MM.1S (cell line): ENCODE results near the gene NOXO1.

Experiments
- DNase-seq: peaks from one replicate; pipeline ENCODE4 v3.0.0-alpha.2; 2015
- H2AFZ ChIP-seq: fragments of 300-600 bp; sonication (generic); 2 replicates; pipeline ENCODE4 v1.6.0; 2016; ENCODE audit warnings: antibody characterized with exemption, low read length
- H3F3A ChIP-seq: fragments of 300-600 bp; sonication (generic); 2 replicates; pipeline ENCODE4 v1.6.1; 2016; ENCODE audit warnings: mild to moderate bottlenecking, antibody characterized with exemption, low read length, moderate library complexity, mixed read lengths; ENCODE audit not compliant: insufficient read depth
- H3K27ac ChIP-seq: fragments of 300-600 bp; sonication (generic); 2 replicates; pipeline ENCODE4 v1.5.1; 2016; ENCODE audit warnings: mild to moderate bottlenecking, low read length
- H3K27me3 ChIP-seq: fragments of 300-600 bp; sonication (generic); replicated peaks from 2 replicates; pipeline ENCODE4 v1.6.0; 2016; ENCODE audit warnings: low read length; ENCODE audit not compliant: insufficient read depth
- H3K36me3 ChIP-seq: fragments of 300-600 bp; sonication (generic); replicated peaks from 2 replicates; pipeline ENCODE4 v1.6.1; 2016; ENCODE audit warnings: mild to moderate bottlenecking, low read length, mixed read lengths; ENCODE audit not compliant: insufficient read depth
- H3K4me1 ChIP-seq: fragments of 300-600 bp; sonication (generic); 2 replicates; pipeline ENCODE4 v1.6.1; 2016; ENCODE audit warnings: low read length, mixed read lengths
- H3K4me2 ChIP-seq: fragments of 300-600 bp; sonication (generic); 2 replicates; pipeline ENCODE4 v1.6.0; 2016; ENCODE audit warnings: low read depth, low read length
- H3K4me3 ChIP-seq: fragments of 300-600 bp; sonication (generic); 2 replicates; pipeline ENCODE4 v1.5.1; 2016; ENCODE audit warnings: low read length, mixed read lengths
- H3K79me2 ChIP-seq: fragments of 300-600 bp; sonication (generic); 2 replicates; pipeline ENCODE4 v1.6.1; 2016; ENCODE audit warnings: mixed run types, low read length, mixed read lengths
- H3K9ac ChIP-seq: fragments of 300-600 bp; sonication (generic); 2 replicates; pipeline ENCODE4 v1.6.1; 2016; ENCODE audit warnings: low read length, mixed read lengths
- H3K9me2 ChIP-seq: fragments of 300-600 bp; sonication (generic); replicated peaks from 2 replicates; pipeline ENCODE4 v1.6.1; 2016; ENCODE audit warnings: mild to moderate bottlenecking, low read length, mixed read lengths; ENCODE audit not compliant: insufficient read depth
- H3K9me3 ChIP-seq: fragments of 300-600 bp; sonication (generic); replicated peaks from 2 replicates; pipeline ENCODE4 v1.6.1; 2016; ENCODE audit warnings: mild to moderate bottlenecking, low read length, mixed read lengths; ENCODE audit not compliant: insufficient read depth
- H4K20me1 ChIP-seq: fragments of 300-600 bp; sonication (generic); 2 replicates; pipeline ENCODE4 v1.6.1; 2016; ENCODE audit warnings: mild to moderate bottlenecking, low read length, moderate library complexity, mixed read lengths; ENCODE audit not compliant: insufficient read depth
- EZH2 ChIP-seq: fragments of 300-600 bp; sonication (generic); optimal IDR thresholded peaks from 2 replicates; pipeline ENCODE3; 2017; ENCODE audit warnings: low read depth, mild to moderate bottlenecking, antibody characterized with exemption, low read length, mixed read lengths
- EZH2phosphoT487 ChIP-seq: fragments of 300-600 bp; sonication (generic); IDR thresholded peaks from 2 replicates; pipeline ENCODE4 v1.6.1; 2018; ENCODE audit warnings: antibody characterized with exemption, low read length
- TF ChIP-seq, protein P1 (sequence below): fragments of 300-600 bp; sonication (generic); IDR thresholded peaks from 2 replicates; pipeline ENCODE4 v1.5.1; 2016; ENCODE audit warnings: antibody characterized with exemption, low read length, mixed read lengths

The NOXO1 gene

GRCh38 chr16:1976951-1977874 lies 4.1 kb downstream of the NOXO1 start:
- Histone ChIP-seq H3K9ac (no peak overlapping the region), H4K20me1 (no peaks in the 10 kb centered on the region), H3K4me2 (no peak overlapping the region), H2AFZ (no peak overlapping the region), H3K36me3 (no peaks in the 10 kb centered on the region), H3K9me3 (no peaks in the 10 kb centered on the region), H3K27me3 (peaks cover 25% of the 10 kb centered on the region), H3K79me2 (peaks cover 19% of the 10 kb centered on the region), H3F3A (0 out of 2 replicates have a peak, but pooled peaks cover 6% of the 10 kb centered on the region), H3K4me3 (no peak overlapping the region), H3K4me1 (0 out of 2 replicates have a peak, but pooled peaks cover 3% of the 10 kb centered on the region), H3K9me2 (no peaks in the 10 kb centered on the region), H3K27ac (no peak overlapping the region)
- no peak for DNase-seq
- TF ChIP-seq EZH2 (no peak), EZH2phosphoT487 (no peak)
- TF ChIP-seq, protein P1, sequence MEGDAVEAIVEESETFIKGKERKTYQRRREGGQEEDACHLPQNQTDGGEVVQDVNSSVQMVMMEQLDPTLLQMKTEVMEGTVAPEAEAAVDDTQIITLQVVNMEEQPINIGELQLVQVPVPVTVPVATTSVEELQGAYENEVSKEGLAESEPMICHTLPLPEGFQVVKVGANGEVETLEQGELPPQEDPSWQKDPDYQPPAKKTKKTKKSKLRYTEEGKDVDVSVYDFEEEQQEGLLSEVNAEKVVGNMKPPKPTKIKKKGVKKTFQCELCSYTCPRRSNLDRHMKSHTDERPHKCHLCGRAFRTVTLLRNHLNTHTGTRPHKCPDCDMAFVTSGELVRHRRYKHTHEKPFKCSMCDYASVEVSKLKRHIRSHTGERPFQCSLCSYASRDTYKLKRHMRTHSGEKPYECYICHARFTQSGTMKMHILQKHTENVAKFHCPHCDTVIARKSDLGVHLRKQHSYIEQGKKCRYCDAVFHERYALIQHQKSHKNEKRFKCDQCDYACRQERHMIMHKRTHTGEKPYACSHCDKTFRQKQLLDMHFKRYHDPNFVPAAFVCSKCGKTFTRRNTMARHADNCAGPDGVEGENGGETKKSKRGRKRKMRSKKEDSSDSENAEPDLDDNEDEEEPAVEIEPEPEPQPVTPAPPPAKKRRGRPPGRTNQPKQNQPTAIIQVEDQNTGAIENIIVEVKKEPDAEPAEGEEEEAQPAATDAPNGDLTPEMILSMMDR, result no peak

- Histone ChIP-seq H3K4me1 (0 out of 2 replicates have a peak, but pooled peaks cover 3% of the 10 kb centered on the region), H4K20me1 (no peaks in the 10 kb centered on the region), H3K4me3 (no peak overlapping the region), H2AFZ (no peak overlapping the region), H3K79me2 (peaks cover 23% of the 10 kb centered on the region), H3K27me3 (peaks cover 14% of the 10 kb centered on the region), H3K9me2 (no peaks in the 10 kb centered on the region), H3K36me3 (no peaks in the 10 kb centered on the region), H3K27ac (no peak overlapping the region), H3K9me3 (no peaks in the 10 kb centered on the region), H3K4me2 (no peak overlapping the region), H3K9ac (no peak overlapping the region), H3F3A (peaks cover 4% of the 10 kb centered on the region; the same call in 1 of the 2 replicates)
- no peak for TF ChIP-seq EZH2phosphoT487
- TF ChIP-seq, protein P1, result no peak
- no peak for TF ChIP-seq EZH2
- no peak for DNase-seq
Observed at GRCh38 chr16:1976216-1976520, 5.1 kb downstream of the NOXO1 start.

DNA sequence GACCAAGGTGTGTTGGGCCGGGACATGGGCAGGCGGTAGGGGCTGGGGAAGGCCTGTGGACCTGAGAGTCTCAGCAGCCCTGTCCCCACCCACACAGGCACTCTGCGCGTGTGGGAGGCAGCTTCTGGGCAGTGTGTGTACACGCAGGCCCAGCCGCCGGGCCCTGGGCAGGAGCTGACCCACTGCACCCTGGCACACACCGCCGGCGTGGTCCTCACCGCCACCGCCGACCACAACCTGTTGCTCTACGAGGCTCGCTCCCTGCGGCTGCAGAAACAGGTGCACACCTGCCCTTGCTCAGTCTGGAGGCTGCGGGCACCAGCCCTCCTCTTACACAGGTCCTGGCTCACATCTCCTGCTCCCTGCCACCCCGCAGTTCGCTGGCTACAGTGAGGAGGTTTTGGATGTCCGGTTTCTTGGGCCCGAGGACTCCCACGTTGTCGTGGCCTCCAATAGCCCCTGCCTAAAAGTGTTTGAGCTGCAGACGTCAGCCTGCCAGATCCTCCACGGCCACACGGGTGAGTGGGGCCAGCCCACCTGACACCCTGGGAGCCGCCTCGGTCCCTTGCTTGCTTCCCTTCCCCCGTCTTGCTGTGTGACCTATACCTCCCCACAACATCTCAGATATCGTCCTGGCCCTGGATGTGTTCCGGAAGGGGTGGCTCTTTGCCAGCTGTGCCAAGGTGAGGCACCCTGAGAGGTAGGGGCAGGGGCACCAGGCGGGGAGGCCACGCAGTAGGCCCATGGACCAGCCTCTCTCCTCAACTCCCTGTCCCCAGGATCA lies 5.6 kb downstream of the NOXO1 start:
- H3F3A ChIP-seq, result peaks cover 4% of the 10 kb centered on the region; the same call in 1 of the 2 replicates
- peaks cover 9% of the 10 kb centered on the region for H3K27me3 ChIP-seq
- DNase-seq, result no peak
- no peaks in the 10 kb centered on the region for H3K9me2 ChIP-seq
- no peak overlapping the region for H3K4me2 ChIP-seq
- H3K27ac ChIP-seq, result no peak overlapping the region
- no peaks in the 10 kb centered on the region for H4K20me1 ChIP-seq
- H2AFZ ChIP-seq, result no peak overlapping the region
- H3K36me3 ChIP-seq, result no peaks in the 10 kb centered on the region
- no peak for TF ChIP-seq EZH2
- TF ChIP-seq EZH2phosphoT487, result no peak
- TF ChIP-seq, protein P1, result no peak
- no peaks in the 10 kb centered on the region for H3K9me3 ChIP-seq
- H3K4me1 ChIP-seq, result 0 out of 2 replicates have a peak, but pooled peaks cover 3% of the 10 kb centered on the region
- no peak overlapping the region for H3K9ac ChIP-seq
- H3K79me2 ChIP-seq, result peaks cover 23% of the 10 kb centered on the region
- H3K4me3 ChIP-seq, result no peak overlapping the region
